HK-2 (cell line): ENCODE results near the gene CDC25A.
"Not testable (repeated sequence)": the region's sequence is repeated elsewhere in the genome, so short reads cannot be mapped to it uniquely, and the experiment has no call there.

Experiments
- DNase-seq: peaks from one replicate; pipeline ENCODE4 v3.0.0-alpha.2; 2018; ENCODE audit not compliant: unreplicated experiment

The CDC25A gene

DNA sequence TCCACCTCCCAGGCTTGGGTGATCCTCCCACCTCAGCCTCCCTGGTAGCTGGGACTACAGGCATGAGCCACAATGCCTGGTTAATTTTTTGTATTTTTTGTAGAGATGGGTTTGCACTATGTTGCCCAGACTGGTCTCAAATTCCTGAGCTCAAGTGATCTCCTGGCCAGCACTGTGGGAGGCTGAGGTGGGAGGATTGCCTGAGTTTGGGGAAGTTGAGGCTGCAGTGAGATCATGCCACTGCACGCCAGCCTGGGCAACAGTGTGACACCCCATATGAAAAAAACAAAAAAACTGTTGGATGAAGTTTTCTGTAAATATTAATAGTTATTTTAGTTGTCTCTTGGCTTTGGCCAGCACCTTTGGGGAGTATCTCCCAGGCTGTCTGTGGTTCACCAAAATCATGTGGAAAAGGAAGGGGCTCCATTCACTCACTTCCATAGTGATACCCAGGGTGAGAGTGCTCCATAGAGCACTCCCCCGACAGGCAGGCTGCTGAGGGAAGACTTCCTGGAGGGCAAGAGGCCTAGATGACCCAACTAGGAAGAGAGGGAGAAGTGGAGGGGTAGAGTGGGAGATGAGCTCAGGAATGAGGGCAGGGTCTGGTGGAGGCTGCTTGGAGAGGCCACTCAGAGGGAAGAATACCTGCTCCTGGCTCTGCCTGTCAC lies 47.1 kb downstream of the CDC25A start:
- DNase-seq, result no peak

DNA sequence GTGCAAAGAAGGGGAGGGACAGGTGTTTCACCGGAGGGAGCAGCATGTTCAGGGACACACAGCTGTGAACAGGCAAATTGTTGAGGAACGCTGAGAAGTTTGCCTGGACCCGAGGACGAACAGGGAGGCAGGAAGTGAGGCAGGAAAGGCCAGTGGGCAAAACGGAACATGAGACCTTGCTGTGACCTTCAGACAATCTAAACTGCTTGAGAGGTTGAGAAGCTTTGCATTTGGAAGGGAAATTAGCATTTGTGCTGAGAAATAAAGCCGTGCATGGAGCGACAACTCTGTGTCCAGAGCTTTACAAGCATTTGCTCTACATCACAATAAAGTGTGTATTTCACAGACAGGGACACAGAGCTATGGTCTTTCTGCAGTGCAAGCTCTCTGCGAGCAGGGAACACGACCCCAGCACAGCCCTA lies 47.9 kb downstream of the CDC25A start:
- DNase-seq, result no peak

DNA sequence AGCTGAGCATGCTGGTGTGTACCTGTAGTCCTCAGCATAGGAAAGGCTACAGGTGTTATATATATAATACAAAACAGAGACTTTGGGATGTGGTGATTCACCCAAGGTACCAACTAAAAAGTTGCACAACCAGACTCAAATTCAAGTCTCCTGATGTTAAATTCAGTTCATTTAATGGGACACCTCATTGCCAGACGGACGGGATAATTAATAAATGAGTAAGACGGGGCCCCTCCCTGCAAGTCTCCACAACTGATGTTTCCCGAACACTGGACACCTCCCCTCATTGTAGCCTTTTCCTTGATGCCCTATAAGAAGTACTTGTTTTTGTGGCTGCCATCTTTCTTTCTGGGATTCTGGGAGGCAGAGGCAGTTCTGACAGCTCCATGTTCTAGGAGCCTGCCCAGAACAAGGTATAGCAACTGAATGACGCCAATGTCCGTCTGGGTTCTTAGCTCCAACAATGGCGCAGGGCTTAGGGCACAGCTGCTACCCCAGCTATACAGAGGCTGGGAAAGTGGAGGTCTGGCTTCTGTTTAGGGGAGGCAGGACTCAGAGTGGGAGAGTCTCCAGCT lies 50.7 kb downstream of the CDC25A start:
- no peak for DNase-seq

DNA sequence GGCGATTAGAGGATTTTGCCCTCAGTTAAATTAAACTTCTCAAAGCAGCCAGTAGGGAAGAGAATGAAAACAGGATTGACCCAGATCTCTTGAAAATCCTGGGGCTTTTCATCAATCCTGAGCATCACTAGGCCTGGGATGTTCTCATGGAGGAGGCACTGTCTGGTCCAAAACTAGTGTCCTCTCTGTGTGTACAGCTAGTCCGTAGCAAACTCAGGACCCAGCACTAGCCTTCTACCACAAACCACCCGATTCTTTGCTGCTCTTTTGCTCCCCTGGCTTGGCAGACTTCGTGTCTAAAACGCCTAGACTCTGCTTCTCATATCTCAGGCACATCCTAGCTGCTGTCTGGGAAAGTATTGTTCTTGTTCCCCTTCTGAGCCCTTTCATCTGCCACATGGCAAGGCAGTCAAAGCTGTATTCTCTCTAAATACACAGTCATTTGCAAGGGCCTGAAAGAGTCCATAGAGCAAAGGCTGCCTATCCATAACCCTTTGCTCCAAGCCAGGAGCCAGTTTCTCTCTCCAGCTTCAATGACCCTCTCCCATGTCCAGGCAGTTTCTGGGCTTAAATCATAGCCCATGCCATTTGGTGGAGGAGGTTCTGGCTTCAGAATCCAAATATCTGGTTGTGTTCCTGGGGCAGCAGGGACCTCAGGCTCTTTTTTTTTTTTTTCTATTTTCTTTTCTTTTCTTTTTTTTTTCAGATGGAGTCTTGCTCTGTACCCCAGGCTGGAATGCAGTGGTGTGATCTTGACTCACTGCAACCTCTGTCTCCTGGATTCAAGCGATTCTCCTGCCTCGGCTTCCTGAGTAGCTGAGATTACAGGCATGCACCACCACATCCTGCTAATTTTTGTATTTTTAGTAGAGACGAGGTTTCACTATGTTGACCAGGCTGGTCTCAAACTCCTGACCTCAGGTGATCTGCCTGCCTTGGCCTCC lies 52.4 kb downstream of the CDC25A start:
- no peak for DNase-seq

DNA sequence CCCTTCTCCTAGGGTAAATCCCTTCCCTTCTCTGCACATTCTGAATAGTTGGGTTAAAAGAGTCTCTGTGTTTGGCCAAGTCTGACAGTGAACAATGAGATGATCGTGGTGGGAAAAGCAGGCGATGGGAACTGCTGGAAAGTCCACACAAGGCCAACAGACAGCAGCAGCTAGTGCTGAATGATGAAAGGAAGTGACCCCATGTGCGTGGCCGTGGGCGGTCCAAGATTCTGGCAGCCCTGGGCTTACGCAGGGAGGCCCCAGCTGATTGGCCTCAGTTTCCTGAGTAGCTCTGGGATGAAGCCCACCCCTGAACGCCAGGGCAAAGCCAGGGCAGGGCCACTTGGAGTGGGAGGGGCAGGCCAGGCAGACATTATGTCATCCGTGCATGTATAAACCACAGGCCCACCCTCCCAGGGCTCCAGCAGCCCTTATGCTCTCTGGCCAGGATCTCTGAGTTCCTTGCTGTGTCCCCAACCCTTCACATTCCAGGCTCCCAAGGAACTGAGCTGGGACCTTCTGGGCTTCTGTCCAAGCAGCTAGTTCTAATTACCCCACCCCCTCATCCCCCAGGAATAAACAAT lies 57.8 kb downstream of the CDC25A start:
- no peak for DNase-seq

DNA sequence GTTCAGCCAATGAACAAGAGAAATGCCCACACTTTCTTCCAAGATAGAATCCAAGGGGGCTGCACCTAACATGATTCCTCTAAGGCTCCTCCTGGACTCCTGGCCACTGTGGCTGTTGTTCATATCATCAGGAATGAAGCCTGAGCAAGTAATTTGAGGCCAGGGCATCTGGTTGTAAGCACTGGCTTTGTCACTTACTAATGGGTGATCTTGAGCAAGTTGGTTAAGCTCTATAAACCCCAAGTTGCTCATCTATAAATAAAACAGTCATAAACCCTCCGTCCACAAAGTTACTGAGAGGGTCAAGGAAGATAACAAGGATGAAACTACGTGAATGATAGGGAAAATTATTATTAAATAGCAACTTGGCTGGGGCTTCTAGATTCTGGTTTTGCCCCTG lies 58.3 kb downstream of the CDC25A start:
- no peak for DNase-seq

DNA sequence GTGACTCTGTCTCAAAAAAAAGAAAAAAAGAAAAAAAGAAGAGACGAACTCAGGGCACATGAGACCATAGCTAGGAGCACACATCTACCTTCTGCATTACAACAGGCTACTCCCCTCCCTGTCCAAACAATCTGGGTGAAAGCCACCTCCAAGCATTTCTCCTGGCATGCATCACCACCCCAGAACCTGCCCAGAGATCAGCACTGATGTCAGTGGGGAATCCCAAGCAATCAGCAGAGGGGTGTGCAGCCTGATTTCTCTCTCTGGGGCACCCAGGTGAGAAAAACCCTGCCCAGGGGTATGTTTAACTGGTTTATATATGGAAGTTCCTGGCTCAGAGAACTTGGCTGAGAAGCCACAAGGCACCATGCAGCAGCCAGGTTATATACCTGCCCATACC lies 59.4 kb downstream of the CDC25A start:
- DNase-seq, result peak; percentile 15

DNA sequence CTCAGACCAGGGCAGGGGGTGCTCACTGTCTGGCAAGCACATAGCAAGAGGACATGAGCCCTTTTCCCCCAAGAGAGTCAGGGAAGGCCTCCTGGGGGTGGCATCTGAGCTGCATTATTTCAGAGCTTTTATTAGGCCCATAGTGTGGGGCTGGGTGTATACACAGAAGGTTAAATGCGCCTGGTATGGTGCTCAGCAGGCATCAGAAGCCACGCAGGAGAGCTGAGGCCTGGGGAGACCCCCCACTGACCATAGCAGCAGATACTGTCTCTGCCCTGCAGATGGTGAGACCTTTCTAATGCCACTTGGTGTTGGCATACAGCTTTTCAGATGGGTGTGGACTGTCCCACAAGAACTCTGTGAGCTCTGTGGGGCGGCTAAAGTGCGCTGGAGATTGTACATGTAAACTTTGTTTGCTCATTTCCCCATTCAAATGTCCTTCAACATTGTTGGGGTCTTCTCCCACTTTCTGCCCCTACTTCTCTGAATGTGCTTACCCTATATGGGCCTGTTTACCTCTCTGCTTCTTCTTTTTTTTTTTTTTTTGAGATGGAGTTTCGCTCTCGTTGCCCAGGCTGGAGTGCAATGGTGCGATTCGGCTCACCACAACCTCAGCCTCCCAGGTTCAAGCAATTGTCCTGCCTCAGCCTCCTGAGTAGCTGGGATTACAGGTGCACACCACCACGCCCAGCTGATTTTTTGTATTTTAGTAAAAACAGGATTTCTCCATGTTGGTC lies 62.2 kb downstream of the CDC25A start:
- no peak for DNase-seq

DNA sequence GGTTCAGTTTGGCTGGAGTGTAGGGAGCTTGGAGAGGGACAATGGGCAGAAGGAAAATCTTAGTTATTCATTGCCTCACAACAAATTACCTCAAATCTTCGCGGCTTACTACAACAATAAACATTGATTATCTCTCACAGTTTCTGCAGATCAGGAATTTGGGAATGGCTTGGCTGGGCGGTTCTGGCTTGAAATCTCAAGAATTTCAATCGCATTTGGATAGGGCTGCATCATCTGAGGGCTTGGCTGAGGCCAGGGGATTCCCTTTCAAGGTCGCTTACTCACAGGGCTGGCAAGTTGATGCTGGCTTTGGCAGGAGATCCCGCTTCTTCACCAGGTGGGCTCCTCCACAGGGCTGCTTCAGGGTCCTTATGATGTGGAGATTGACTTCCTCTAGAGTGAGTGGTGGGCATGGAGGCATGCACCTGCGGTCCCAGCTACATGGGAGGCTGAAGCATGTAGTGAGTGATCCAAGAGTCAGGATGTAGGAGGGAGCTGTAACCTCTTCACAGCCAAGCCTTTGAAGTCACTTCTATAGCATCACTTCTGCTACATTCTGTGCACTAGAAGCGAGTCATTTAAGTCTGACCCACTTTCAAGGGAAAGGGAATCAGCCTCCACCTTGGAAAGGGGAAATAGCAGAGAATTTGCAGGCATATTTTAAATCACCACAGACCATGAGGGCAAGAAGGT lies 63.1 kb downstream of the CDC25A start:
- peak; percentile 13 for DNase-seq

DNA sequence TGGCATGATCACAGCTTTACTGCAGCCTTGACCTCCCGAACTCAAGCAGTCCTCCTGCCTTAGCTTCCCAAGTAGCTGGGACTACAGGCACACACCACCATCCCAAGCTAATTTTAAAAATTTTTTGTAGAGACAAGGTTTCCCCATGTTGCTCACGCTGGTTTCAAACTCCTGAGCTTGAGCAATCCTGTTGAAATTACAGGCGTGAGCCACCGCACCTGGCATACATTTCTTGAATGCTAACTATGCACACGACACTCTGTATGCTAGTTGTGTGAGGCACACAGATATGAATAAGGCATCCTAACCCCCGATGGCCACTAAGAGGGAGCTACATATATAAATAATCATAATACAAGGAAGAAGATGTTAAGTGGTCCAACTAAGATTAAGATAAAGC lies 64.9 kb downstream of the CDC25A start:
- DNase-seq, result no peak

DNA sequence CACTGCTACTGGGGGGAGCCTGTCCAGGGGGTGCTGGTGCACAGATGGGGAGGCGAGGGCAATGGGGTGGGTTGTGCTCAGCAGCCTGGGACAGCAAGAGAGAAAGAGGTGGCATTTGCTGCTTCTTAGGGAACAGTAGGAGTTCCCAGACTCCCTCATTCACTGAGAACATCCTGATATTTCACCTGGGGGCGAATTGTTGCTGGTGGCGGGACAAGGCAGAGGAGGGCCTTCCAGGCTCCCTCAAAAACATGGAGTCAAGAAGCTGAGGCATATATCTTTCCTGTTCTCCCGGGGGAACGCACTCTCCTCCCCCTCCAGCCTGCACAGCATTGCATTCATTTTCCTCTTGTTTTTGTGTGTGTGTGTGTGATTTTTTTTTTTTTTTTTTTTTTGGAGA lies 65.7 kb downstream of the CDC25A start:
- no peak for DNase-seq

DNA sequence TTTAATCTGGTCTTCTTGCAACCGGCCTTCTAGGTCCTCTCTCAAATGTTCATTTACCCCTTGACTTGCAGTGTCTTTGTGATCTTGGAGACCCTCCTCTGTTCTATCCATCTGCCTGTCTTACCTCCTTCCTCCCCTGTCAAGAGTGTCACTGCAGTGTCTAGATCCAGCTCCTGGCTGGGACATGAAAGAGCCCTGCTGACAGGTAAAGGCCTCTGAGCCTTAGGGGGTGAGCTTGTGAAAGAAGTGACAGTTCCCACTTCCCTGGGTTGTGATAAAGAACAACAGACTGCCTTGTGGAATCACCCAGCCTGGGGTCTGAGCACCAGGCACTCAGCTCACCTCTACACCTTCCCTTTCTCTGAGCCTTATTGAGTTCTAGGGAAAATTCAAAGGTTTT lies 68.0 kb downstream of the CDC25A start:
- DNase-seq, result no peak

DNA sequence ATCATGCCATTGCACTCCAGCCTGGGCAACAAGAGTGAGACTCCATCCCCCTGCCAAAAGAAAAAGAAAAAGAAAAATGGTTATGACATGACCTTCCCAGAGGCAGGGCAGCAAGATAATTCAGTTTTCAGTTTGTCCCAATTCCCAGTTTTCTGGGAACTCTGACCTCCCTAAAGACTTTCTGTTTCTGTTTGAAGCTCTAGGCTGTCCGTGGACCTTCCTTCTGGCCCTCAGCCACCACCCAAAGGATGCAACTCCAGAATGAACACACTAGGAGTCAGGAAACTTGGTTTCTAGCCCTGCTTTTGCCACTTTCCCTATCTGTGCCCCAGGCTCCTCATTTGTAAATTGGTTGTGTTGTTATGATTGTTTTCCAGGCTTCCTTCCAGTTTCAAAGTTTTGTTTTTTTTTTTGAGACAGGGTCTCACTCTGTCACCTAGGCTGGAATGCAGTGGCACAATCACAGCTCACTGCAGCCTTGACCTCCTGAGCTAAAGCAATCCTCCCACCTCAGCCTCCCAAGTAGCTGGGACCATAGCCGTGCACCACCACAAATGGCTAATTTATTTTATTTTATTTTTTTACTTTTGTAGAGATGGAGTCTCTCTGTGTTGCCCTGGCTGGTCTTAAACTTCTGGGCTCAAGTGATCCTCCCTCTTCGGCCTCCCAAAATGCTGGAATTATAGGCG lies 68.6 kb downstream of the CDC25A start:
- no peak for DNase-seq

DNA sequence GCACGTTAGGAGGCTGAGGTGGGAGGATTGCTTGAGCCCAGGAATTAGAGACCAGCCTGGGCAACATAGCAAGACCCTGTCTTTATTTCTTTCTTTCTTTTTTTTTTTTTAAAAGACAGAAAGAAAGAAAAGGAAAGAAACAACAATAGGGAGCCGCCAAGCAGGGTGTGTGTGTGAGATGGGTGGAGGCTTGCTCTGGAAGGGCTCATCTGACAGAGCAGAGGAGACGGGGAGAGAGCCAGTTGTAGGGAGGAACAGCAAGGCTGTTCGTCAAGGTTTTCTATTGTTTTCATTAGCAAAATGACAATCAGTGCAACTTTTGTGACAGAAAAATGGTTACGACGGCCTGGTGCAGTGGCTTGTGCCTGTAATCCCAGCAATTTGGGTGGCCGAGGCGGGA lies 69.3 kb downstream of the CDC25A start:
- DNase-seq, result no peak

DNA sequence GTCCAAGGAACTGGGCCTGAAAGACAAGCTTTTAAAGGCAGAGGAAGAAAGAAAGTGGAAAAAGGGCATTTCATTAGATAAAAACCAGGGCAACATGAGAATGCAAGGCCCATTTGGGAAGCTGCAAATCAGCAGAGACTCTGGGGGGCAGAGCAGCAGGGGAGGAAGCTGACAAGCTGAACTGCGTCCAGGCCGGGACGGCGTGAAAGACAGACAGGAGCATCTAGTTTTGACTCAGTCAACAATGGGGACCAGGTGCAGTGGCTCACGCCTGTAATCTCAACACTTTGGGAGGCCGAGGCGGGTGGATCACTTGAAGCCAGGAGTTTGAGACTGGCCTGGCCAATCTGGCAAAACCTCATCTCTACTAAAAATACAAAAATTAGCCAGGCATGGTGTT lies 69.9 kb downstream of the CDC25A start:
- no peak for DNase-seq

DNA sequence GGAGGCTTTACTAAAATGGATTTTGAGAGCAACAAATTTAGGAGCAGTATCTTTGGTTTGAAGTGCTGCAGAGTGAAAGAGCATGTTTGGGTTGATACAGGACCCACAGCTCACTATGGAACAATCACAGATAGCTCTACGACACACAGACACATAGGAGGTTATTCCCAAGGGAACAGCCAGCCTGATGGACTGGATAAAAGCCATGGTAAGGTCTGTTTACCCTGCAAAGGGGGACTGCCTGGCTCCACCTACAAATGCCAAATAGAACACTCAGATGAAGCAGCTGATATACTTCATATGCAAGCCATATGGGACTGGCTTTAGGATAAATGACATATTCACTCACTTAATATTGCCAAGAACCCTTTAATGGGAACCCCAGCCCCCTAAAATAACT lies 75.4 kb downstream of the CDC25A start:
- no peak for DNase-seq

DNA sequence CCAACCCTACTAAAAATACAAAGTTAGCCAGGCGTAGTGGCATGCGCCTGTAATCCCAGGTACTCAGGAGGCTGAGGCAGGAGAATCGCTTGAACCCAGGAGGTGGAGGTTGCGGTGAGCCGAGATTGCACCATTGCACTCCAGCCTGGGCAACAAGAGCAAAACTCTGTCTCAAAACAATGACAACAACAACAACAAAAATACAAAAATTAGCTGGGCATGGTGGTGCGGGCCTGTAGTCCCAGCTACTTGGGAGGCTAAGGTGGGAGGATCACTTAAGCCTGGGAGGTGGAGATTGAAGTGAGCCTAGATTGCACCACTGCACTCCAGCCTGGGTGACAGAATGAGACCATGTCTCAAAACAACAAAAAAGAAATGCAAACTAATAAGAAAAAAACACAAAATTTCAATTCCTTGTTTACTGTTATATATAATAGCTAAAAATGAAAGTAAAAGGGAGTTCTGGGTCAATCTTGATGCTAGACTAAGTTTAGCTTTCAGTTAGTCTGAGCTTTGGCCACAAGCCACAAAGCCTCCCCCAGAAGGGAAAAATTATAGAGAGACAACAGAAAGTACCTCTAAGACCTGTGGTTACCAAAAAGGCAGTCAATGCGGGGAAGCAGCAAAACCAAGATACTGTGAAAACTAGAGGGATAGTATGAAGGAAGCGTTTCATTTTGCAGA lies 76.0 kb downstream of the CDC25A start:
- not testable (repeated sequence) for DNase-seq

DNA sequence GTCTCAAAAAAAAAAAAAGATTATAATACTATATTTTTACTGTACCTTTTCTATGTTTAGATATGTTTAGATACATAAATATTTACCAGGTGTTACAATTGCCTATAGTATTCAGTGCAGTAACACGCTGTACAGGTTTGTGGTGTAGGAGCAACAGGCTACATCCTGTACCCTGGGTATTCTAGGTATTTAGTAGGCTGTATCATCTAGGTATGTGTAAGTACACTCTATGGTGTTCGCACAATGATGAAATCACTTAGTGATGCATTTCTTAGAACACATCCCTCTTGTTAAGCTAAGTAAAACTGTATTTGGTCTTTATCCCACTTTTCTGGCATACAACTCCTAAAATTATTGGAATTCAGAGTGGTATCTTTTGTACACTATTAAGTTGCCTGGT lies 77.8 kb downstream of the CDC25A start:
- no peak for DNase-seq

DNA sequence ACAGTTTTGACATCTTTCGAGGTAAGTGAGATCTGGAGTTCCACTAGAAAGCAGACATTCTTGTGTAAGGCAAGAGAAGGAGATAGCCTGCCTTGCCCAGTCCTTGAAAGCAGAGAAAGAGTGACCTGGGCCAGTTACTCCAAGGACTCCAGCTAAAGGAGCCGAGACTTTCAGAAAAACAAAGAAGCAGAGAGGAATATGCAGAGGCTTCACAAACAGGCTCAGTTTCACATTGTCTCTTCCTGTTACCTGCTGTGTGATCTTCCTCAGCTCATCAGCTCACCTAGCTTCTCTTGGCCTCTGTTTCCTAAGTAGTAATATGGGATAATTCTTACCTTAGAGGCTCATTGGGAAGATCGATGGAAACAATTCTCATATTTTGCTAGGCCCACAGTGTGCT lies 81.0 kb downstream of the CDC25A start:
- DNase-seq, result no peak
